Measurements from ENCODE around the gene ANXA6. TPM values are rescaled to one million over a fixed set of nuclear protein-coding genes. Genes with fewer than 3 reads are reported as not detected.

ANXA6 gene
- total RNA-seq, 4 donors from 2014 or later: 267 to 470 (median 382) TPM

- no peak for TF ChIP-seq CTCF (IDR thresholded peaks at IDR 0.05; ENCODE audit: low read depth)
Observed at GRCh38 chr5:151151263-151151660, 6.3 kb downstream of the ANXA6 start.

GRCh38 chr5:151150471-151151262 is 6.9 kb downstream of the ANXA6 start:
- TF ChIP-seq CTCF (IDR thresholded peaks at IDR 0.05; ENCODE audit: low read depth): no peak

GRCh38 chr5:151148583-151148982 is 9.0 kb downstream of the ANXA6 start:
- TF ChIP-seq CTCF (IDR thresholded peaks at IDR 0.05; ENCODE audit: low read depth): no peak

- no peak for TF ChIP-seq CTCF (IDR thresholded peaks at IDR 0.05; ENCODE audit: low read depth)
Observed at GRCh38 chr5:151147033-151147432, 10.5 kb downstream of the ANXA6 start.

- TF ChIP-seq CTCF (IDR thresholded peaks at IDR 0.05; ENCODE audit: low read depth): no peak
Observed at GRCh38 chr5:151146061-151146460, 11.5 kb downstream of the ANXA6 start.

- TF ChIP-seq CTCF (IDR thresholded peaks at IDR 0.05; ENCODE audit: low read depth): no peak
Observed at GRCh38 chr5:151144922-151145321, 12.7 kb downstream of the ANXA6 start.

GRCh38 chr5:151144275-151144674 is 13.3 kb downstream of the ANXA6 start:
- no peak for TF ChIP-seq CTCF (IDR thresholded peaks at IDR 0.05; ENCODE audit: low read depth)

Measured in subcutaneous adipose tissue (tissue), 4 donors.